Lower leg skin (tissue), 4 donors: Measurements from ENCODE around the gene TINAGL1. TPM values are rescaled to one million over a fixed set of nuclear protein-coding genes. Genes with fewer than 3 reads are reported as not detected.

Experiments used
- DNase-seq, 2 donors: peaks; one replicate each; pipeline ENCODE4 v3.0.0-alpha.2; 2019; ENCODE audit warnings: low spot score in 2 of 2
- H3K4me3 ChIP-seq: fragments of 200-600 bp; sonication (generic); 2 replicates; pipeline ENCODE4 v1.5.1; 2017; ENCODE audit warnings: mild to moderate bottlenecking, low read depth; ENCODE audit not compliant: poor library complexity, severe bottlenecking
- CTCF ChIP-seq, 3 donors: fragments of 450-650 bp; IDR thresholded peaks; one replicate each; pipeline ENCODE4 v1.5.1; 2016; ENCODE audit warnings: antibody characterized with exemption in 3 of 3, mild to moderate bottlenecking in 3 of 3, moderate library complexity in 2 of 3
- POLR2A ChIP-seq, 2 donors: fragments of 450-650 bp; IDR thresholded peaks; one replicate each; pipeline ENCODE4 v1.6.1; 2016 to 2017; ENCODE audit warnings: antibody characterized with exemption in 2 of 2, mild to moderate bottlenecking in 1 of 2, moderate library complexity in 1 of 2
- WGBS, 2 donors: methylation state at CpG; one replicate each; pipeline ENCODE4 v1.1.5; 2018; 5-methylcytosine and 5-hydroxymethylcytosine counted together
- intact Hi-C: fragments of 100-400 bp; cut with DNase I; formaldehyde crosslinking; loops from one replicate; pipeline ENCODE4 v1.15.0; 2023; ENCODE audit warnings: low total_unique reads
- total RNA-seq, 4 donors: library from RNA; depleted of rRNA; stranded (reverse); fragments of >200 nt; gene quantifications; one replicate each; pipeline ENCODE4 v1.1.0, GENCODE V29; 2016

Gene TINAGL1
- total RNA-seq, 4 donors from 2014 or later: 39.1 to 107 (median 69.2) TPM

- 50 to 56% methylated on average over 12 to 14 of the region's 14 CpGs for WGBS, 2 donors
- intact Hi-C loops: no loop called here
- H3K4me3 ChIP-seq: no peak overlapping the region
- no peak for TF ChIP-seq POLR2A (IDR thresholded peaks at IDR 0.05)
- no peak for TF ChIP-seq CTCF (IDR thresholded peaks at IDR 0.05)
- peak in 1 of 2 donors; percentile 91 for DNase-seq
Measured at GRCh38 chr1:31587720-31588423, 11.6 kb downstream of the TINAGL1 start.

GRCh38 chr1:31588751-31589515 lies 12.6 kb downstream of the TINAGL1 start:
- DNase-seq: peak in 1 of 2 donors; percentile 88
- 16 to 20% methylated on average over 17 to 48 of the region's 62 CpGs for WGBS, 2 donors
- intact Hi-C loops: no loop called here
- TF ChIP-seq POLR2A (IDR thresholded peaks at IDR 0.05) (no peak), CTCF (IDR thresholded peaks at IDR 0.05) (no peak)
- H3K4me3 ChIP-seq: no peak overlapping the region

- TF ChIP-seq CTCF (IDR thresholded peaks at IDR 0.05) (no peak), POLR2A (IDR thresholded peaks at IDR 0.05) (no peak)
- intact Hi-C loops: no loop called here
- 59 to 67% methylated on average over 11 of the region's 11 CpGs for WGBS, 2 donors
- no peak overlapping the region for H3K4me3 ChIP-seq
- peak in 1 of 2 donors; percentile 74 for DNase-seq
Measured at GRCh38 chr1:31591425-31592093, 15.2 kb downstream of the TINAGL1 start.

- TF ChIP-seq CTCF (IDR thresholded peaks at IDR 0.05) (no peak), POLR2A (IDR thresholded peaks at IDR 0.05) (no peak)
- intact Hi-C loops: no loop called here
- DNase-seq: no peak
- no peak overlapping the region for H3K4me3 ChIP-seq
Measured at GRCh38 chr1:31592132-31592531, 15.8 kb downstream of the TINAGL1 start.

- DNase-seq: peak in 1 of 2 donors; percentile 73
- TF ChIP-seq POLR2A (IDR thresholded peaks at IDR 0.05): no peak
- no peak for TF ChIP-seq CTCF (IDR thresholded peaks at IDR 0.05)
- no peak overlapping the region for H3K4me3 ChIP-seq
- intact Hi-C loops: no loop called here
- WGBS, 2 donors: 84 to 85% methylated on average over 5 of the region's 5 CpGs
Measured at GRCh38 chr1:31593136-31593665, 16.9 kb downstream of the TINAGL1 start.
